DND-41 (cell line): Measurements from ENCODE around the gene IL2RG.
A peak's percentile ranks its signal among the peaks of the same experiment; 100 is the strongest.

ENCODE experiments used
- ATAC-seq: fragments of 200-7000 bp; cut with Tn5 transposase; 3 replicates; pipeline ENCODE4 v1.9.1; 2021; ENCODE audit warnings: low read depth; ENCODE audit not compliant: insufficient read depth
- DNase-seq: peaks from one replicate; pipeline ENCODE4 v3.0.0-alpha.2; 2020
- H2AFZ ChIP-seq: 2 replicates; pipeline ENCODE4 v1.6.0; 2012; ENCODE audit warnings: low read depth, low read length
- H3K27ac ChIP-seq: 2 replicates; pipeline ENCODE4 v1.5.1; 2012; ENCODE audit warnings: low read length, inconsistent platforms
- H3K27me3 ChIP-seq: fragments of 200-600 bp; sonication (generic); 2 replicates; pipeline ENCODE4 v1.6.0; 2012; ENCODE audit warnings: low read length, mild to moderate bottlenecking, inconsistent platforms; ENCODE audit not compliant: insufficient read depth, poor library complexity
- H3K36me3 ChIP-seq: 2 replicates; pipeline ENCODE4 v1.5.1; 2012; ENCODE audit warnings: low read length, inconsistent platforms; ENCODE audit not compliant: insufficient read depth
- H3K4me1 ChIP-seq: 2 replicates; pipeline ENCODE4 v1.5.1; 2012; ENCODE audit warnings: mild to moderate bottlenecking, low read length; ENCODE audit not compliant: insufficient read depth
- H3K4me2 ChIP-seq: 2 replicates; pipeline ENCODE4 v1.6.0; 2012; ENCODE audit warnings: mild to moderate bottlenecking, moderate library complexity, low read length, inconsistent platforms; ENCODE audit not compliant: insufficient read depth
- H3K4me3 ChIP-seq, 2 experiments: fragments of 200-600 bp in 1 of 2; shearing (Covaris generic) in 1 of 2; 2 replicates each; pipeline ENCODE4 v1.5.1; 2012 to 2016; ENCODE audit warnings: inconsistent platforms in 2 of 2, low read length in 2 of 2, mild to moderate bottlenecking in 2 of 2, low read depth in 1 of 2, moderate library complexity in 1 of 2
- H3K79me2 ChIP-seq: 2 replicates; pipeline ENCODE4 v1.6.0; 2012; ENCODE audit warnings: low read length, inconsistent platforms; ENCODE audit not compliant: insufficient read depth
- H3K9ac ChIP-seq: 2 replicates; pipeline ENCODE4 v1.6.0; 2012; ENCODE audit warnings: low read depth, mild to moderate bottlenecking, inconsistent platforms, low read length, moderate library complexity
- H3K9me3 ChIP-seq: 2 replicates; pipeline ENCODE4 v1.5.1; 2012; ENCODE audit warnings: low read length, moderate library complexity, mild to moderate bottlenecking, inconsistent platforms; ENCODE audit not compliant: insufficient read depth, severe bottlenecking
- H4K20me1 ChIP-seq: 2 replicates; pipeline ENCODE4 v1.6.0; 2012; ENCODE audit warnings: low read length; ENCODE audit not compliant: insufficient read depth
- CTCF ChIP-seq: IDR thresholded peaks from 2 replicates; pipeline ENCODE4 v1.5.1; 2012; ENCODE audit warnings: borderline replicate concordance, low read length, moderate library complexity, mild to moderate bottlenecking; ENCODE audit not compliant: poor library complexity, severe bottlenecking; ENCODE audit errors: extremely low read depth
- EZH2 ChIP-seq: IDR thresholded peaks from 3 replicates; pipeline ENCODE4 v1.6.1; 2012; ENCODE audit warnings: borderline replicate concordance, low read depth, mild to moderate bottlenecking, moderate library complexity, low read length, inconsistent platforms; ENCODE audit not compliant: severe bottlenecking

IL2RG gene

GRCh38 chrX:71098951-71099506 is 12.3 kb downstream of the IL2RG start:
- no peaks in the 10 kb centered on the region for H3K27me3 ChIP-seq
- ATAC-seq (no peak), DNase-seq (no peak)
- H3K79me2 ChIP-seq = peaks cover 9% of the 10 kb centered on the region
- H3K4me2 ChIP-seq = peak overlapping the region; percentile 38; the same call in 1 of the 2 replicates
- H3K4me1 ChIP-seq = peaks cover 56% of the 10 kb centered on the region
- H3K27ac ChIP-seq = peak overlapping the region; percentile 74
- H4K20me1 ChIP-seq = no peaks in the 10 kb centered on the region
- H3K9ac ChIP-seq = peak overlapping the region; percentile 28; the same call in 1 of the 2 replicates
- H3K4me3 ChIP-seq = no peak overlapping the region
- no peak overlapping the region for H2AFZ ChIP-seq
- no peaks in the 10 kb centered on the region for H3K36me3 ChIP-seq
- no peak for TF ChIP-seq EZH2
- no peak for TF ChIP-seq CTCF
- no peaks in the 10 kb centered on the region for H3K9me3 ChIP-seq

GRCh38 chrX:71098302-71098701 is 13.1 kb downstream of the IL2RG start:
- H3K9me3 ChIP-seq = no peaks in the 10 kb centered on the region
- ATAC-seq (peak; percentile 39), DNase-seq (peak; percentile 78)
- no peak overlapping the region for H3K4me3 ChIP-seq
- no peak for TF ChIP-seq EZH2
- peak; percentile 83 for TF ChIP-seq CTCF
- H3K36me3 ChIP-seq = no peaks in the 10 kb centered on the region
- peak overlapping the region; percentile 28; the same call in 1 of the 2 replicates for H3K9ac ChIP-seq
- peak overlapping the region; percentile 38 for H3K4me2 ChIP-seq
- no peaks in the 10 kb centered on the region for H3K27me3 ChIP-seq
- H2AFZ ChIP-seq = no peak overlapping the region
- H3K4me1 ChIP-seq = peaks cover 48% of the 10 kb centered on the region
- H4K20me1 ChIP-seq = no peaks in the 10 kb centered on the region
- H3K27ac ChIP-seq = peak overlapping the region; percentile 74
- H3K79me2 ChIP-seq = peaks cover 9% of the 10 kb centered on the region

DNA sequence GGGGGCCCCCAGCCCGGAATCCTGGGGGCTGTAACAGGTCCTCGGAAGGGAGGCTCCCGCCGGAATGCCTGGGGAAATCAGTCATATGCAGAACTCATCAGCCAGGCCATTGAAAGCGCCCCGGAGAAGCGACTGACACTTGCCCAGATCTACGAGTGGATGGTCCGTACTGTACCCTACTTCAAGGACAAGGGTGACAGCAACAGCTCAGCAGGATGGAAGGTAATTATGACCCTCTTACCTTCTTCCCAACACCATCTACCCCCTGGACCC is 14.7 kb downstream of the IL2RG start:
- peak overlapping the region; percentile 57 for H3K9ac ChIP-seq
- H3K9me3 ChIP-seq = no peaks in the 10 kb centered on the region
- H3K79me2 ChIP-seq = peaks cover 9% of the 10 kb centered on the region
- H3K36me3 ChIP-seq = no peaks in the 10 kb centered on the region
- TF ChIP-seq CTCF (no peak), EZH2 (no peak)
- no peak overlapping the region; the same call in 1 of the 2 replicates for H3K27ac ChIP-seq
- H3K4me1 ChIP-seq = peaks cover 40% of the 10 kb centered on the region
- peak overlapping the region; percentile 76 for H3K4me2 ChIP-seq
- H4K20me1 ChIP-seq = no peaks in the 10 kb centered on the region
- DNase-seq = no peak
- 0 out of 2 replicates have a peak overlapping the region, but pooled peaks have one; percentile 63 for H2AFZ ChIP-seq
- H3K27me3 ChIP-seq = no peaks in the 10 kb centered on the region
- no peak for ATAC-seq
- H3K4me3 ChIP-seq = peak overlapping the region; percentile 29 to 61; a peak in 3 of 4 replicates
